22Rv1 (cell line): ENCODE results near the gene MYH6.

ENCODE experiments used
- CTCF ChIP-seq: fragments of 450-650 bp; IDR thresholded peaks from 2 replicates; pipeline ENCODE4 v1.5.1; 2017; ENCODE audit warnings: mild to moderate bottlenecking
- ZFX ChIP-seq: fragments of 450-650 bp; IDR thresholded peaks from 2 replicates; pipeline ENCODE4 v1.6.1; 2017; ENCODE audit warnings: antibody characterized with exemption, borderline replicate concordance

GRCh38 chr14:23399136-23399535 is 8.9 kb downstream of the MYH6 start:
- TF ChIP-seq CTCF (no peak), ZFX (no peak)
